Subcutaneous abdominal adipose tissue (tissue), 5 donors: Measurements from ENCODE around the gene CBX4.

Experiments
- H3K27ac ChIP-seq: one replicate; pipeline ENCODE4 v1.7.0; 2013; ENCODE audit warnings: low read depth, mild to moderate bottlenecking, inconsistent platforms, low read length, moderate library complexity
- H3K27me3 ChIP-seq, 5 donors: one replicate each; pipeline ENCODE4 v1.7.0; 2013; ENCODE audit warnings: low read length in 5 of 5, inconsistent platforms in 1 of 5; ENCODE audit not compliant: control insufficient read depth in 5 of 5, insufficient read depth in 4 of 5
- H3K36me3 ChIP-seq, 5 donors: one replicate each; pipeline ENCODE4 v1.7.0; 2013; ENCODE audit warnings: low read length in 5 of 5; ENCODE audit not compliant: control insufficient read depth in 5 of 5, insufficient read depth in 5 of 5
- H3K4me1 ChIP-seq, 5 donors: one replicate each; pipeline ENCODE4 v1.7.0; 2013; ENCODE audit warnings: low read length in 5 of 5, mild to moderate bottlenecking in 3 of 5, moderate library complexity in 1 of 5; ENCODE audit not compliant: control insufficient read depth in 5 of 5, insufficient read depth in 5 of 5
- H3K4me3 ChIP-seq, 5 donors: one replicate each; pipeline ENCODE4 v1.7.0; 2013; ENCODE audit warnings: low read length in 5 of 5, low read depth in 1 of 5
- H3K9ac ChIP-seq, 5 donors: one replicate each; pipeline ENCODE4 v1.7.0; 2013; ENCODE audit warnings: low read length in 5 of 5, mild to moderate bottlenecking in 4 of 5, moderate library complexity in 3 of 5
- H3K9me3 ChIP-seq, 5 donors: one replicate each; pipeline ENCODE4 v1.7.0; 2013; ENCODE audit warnings: low read length in 5 of 5; ENCODE audit not compliant: control insufficient read depth in 5 of 5
- donor health status: healthy.
- donor health status: healthy.
- donor health status: healthy.
- donor health status: healthy.
- donor health status: healthy.

Gene CBX4

DNA sequence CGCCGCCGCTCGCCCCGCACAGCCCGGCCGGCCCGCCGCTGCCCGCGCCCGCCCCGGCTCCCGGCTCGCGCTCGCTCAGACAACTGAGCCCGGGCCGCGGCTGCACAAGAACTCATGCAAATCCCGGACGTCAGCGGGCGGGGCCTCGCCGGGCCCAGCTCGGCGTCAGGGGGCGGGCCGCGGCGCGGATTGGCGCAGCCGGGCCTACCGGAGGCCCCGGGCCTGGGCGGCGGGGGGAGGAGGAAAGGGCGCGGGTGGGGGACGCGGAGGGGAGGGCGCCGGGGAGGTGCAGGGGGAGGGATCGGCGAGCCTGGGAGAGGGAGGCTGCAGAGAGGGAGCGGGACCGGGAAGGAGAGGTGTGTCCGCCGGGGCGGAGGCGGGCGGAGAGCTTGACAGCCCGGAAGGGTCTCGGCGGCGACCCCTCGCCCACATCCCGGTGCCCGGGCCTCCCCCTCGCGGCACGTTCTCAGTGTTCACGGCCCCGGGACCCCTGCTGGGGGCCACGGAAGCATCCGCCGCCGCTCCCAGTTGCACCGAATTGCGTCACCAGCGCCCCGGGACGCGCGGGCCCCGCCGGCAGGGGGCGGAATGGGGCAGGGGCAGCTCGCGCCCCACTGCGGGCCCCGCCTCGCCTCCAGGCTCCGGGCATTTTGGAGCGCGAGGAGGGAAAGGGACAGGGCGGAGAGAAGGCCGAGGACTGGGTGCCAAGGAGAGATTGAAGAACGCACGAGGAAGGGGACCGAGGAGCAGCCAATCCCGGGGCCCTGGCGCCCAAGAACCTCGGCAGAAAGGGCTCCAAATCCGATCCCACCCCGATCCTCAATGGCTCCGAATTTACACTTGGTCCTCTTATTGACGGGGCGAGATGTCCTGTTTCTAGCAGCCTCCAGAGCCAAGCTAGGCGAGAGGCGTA, at the start of gene CBX4:
CBX4 (minus strand) TSS at position 85 of the 913 bp plus-strand sequence. CDS start 189 bp downstream, outside the sequence.
- Histone ChIP-seq H3K4me1 (peaks cover 0 to 80% (median 71%) of the 10 kb centered on the region in 5 donors), H3K27ac (peak within 1 kb of the TSS; percentile 78), H3K9ac (peak within 1 kb of the TSS in 4 of 5 donors; percentile 70 to 81 (median 75)), H3K4me3 (peak within 1 kb of the TSS; percentile 77 to 92 (median 87)), H3K27me3 (peaks cover 23 to 32% (median 26%) of the 10 kb centered on the region in 5 donors), H3K9me3 (no peaks in the 10 kb centered on the region), H3K36me3 (peaks cover 0 to 9% (median 7%) of the 10 kb centered on the region in 5 donors)

GRCh38 chr17:79888009-79888540, 48.8 kb upstream of the CBX4 start:
- H3K9me3 ChIP-seq, result no peaks in the 10 kb centered on the region
- no peak overlapping the region for H3K27ac ChIP-seq
- peaks cover 18 to 62% (median 37%) of the 10 kb centered on the region in 5 donors for H3K27me3 ChIP-seq
- no peaks in the 10 kb centered on the region for H3K36me3 ChIP-seq
- H3K4me1 ChIP-seq, result peaks cover 0 to 13% (median 10%) of the 10 kb centered on the region in 5 donors
- H3K4me3 ChIP-seq, result no peak overlapping the region
- H3K9ac ChIP-seq, result no peak overlapping the region

- H3K36me3 ChIP-seq, result no peaks in the 10 kb centered on the region
- H3K27ac ChIP-seq, result no peak overlapping the region
- no peak overlapping the region for H3K9ac ChIP-seq
- no peak overlapping the region for H3K4me3 ChIP-seq
- H3K27me3 ChIP-seq, result peaks cover 18 to 59% (median 37%) of the 10 kb centered on the region in 5 donors
- peaks cover 0 to 13% (median 10%) of the 10 kb centered on the region in 5 donors for H3K4me1 ChIP-seq
- no peaks in the 10 kb centered on the region for H3K9me3 ChIP-seq
Observed at GRCh38 chr17:79887451-79887991, 48.3 kb upstream of the CBX4 start.

- Histone ChIP-seq H3K4me3 (no peak overlapping the region), H3K27ac (no peak overlapping the region), H3K9me3 (no peaks in the 10 kb centered on the region), H3K9ac (no peak overlapping the region), H3K27me3 (peaks cover 4 to 27% (median 10%) of the 10 kb centered on the region in 5 donors), H3K4me1 (no peaks in the 10 kb centered on the region), H3K36me3 (no peaks in the 10 kb centered on the region)
Observed at GRCh38 chr17:79883202-79883601, 44.0 kb upstream of the CBX4 start.

GRCh38 chr17:79878329-79878947, 39.2 kb upstream of the CBX4 start:
- no peaks in the 10 kb centered on the region for H3K36me3 ChIP-seq
- no peak overlapping the region for H3K27ac ChIP-seq
- peaks cover 0 to 3% (median 0%) of the 10 kb centered on the region in 5 donors for H3K9me3 ChIP-seq
- peaks cover 3 to 17% (median 8%) of the 10 kb centered on the region in 5 donors for H3K27me3 ChIP-seq
- no peaks in the 10 kb centered on the region for H3K4me1 ChIP-seq
- H3K4me3 ChIP-seq, result no peak overlapping the region
- no peak overlapping the region for H3K9ac ChIP-seq

GRCh38 chr17:79877041-79877440, 37.8 kb upstream of the CBX4 start:
- Histone ChIP-seq H3K36me3 (no peaks in the 10 kb centered on the region), H3K4me1 (no peaks in the 10 kb centered on the region), H3K9me3 (peaks cover 0 to 3% (median 0%) of the 10 kb centered on the region in 5 donors), H3K4me3 (no peak overlapping the region), H3K27ac (no peak overlapping the region), H3K27me3 (peaks cover 3 to 17% (median 5%) of the 10 kb centered on the region in 5 donors), H3K9ac (no peak overlapping the region)

- no peak overlapping the region for H3K27ac ChIP-seq
- H3K36me3 ChIP-seq, result no peaks in the 10 kb centered on the region
- no peak overlapping the region for H3K4me3 ChIP-seq
- no peak overlapping the region for H3K9ac ChIP-seq
- H3K27me3 ChIP-seq, result peaks cover 3 to 13% (median 10%) of the 10 kb centered on the region in 5 donors
- H3K4me1 ChIP-seq, result no peaks in the 10 kb centered on the region
- peaks cover 0 to 3% (median 0%) of the 10 kb centered on the region in 5 donors for H3K9me3 ChIP-seq
Observed at GRCh38 chr17:79875511-79875910, 36.3 kb upstream of the CBX4 start.

DNA sequence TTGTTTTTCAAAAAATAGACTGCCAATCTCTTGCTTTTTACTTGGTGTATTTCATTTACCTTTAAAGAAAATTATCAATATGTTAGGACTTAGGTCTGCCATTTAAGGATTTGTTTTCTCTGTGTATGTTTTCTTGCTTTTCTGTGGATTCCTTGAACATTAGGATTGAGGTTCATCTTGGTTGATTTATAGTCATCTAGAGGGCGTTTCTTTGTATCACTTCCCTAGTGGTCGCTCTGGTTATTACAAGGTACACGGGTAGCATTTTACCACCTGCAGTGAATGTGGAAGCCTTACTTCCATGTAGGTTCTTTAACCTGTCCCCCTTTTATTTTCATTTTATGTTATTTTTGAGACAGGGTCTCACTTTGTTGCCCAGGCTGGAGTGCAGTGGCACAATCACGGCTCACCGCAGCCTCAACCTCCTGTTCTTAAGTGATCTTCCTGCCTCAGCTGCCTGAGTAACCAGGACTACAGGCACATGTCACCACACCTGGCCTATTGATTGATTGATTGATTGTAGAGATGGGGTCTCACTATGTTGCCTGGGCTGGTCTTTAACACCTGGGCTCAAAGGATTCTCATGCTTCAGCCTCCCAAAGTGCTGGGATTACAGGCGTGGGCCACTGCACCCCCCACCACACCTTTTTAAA, 35.2 kb upstream of the CBX4 start:
- Histone ChIP-seq H3K27me3 (peaks cover 7 to 16% (median 12%) of the 10 kb centered on the region in 5 donors), H3K36me3 (no peaks in the 10 kb centered on the region), H3K4me3 (no peak overlapping the region), H3K9me3 (peaks cover 0 to 3% (median 0%) of the 10 kb centered on the region in 5 donors), H3K9ac (no peak overlapping the region), H3K27ac (no peak overlapping the region), H3K4me1 (no peaks in the 10 kb centered on the region)

GRCh38 chr17:79873583-79873982, 34.3 kb upstream of the CBX4 start:
- H3K9me3 ChIP-seq, result peaks cover 0 to 3% (median 0%) of the 10 kb centered on the region in 5 donors
- H3K36me3 ChIP-seq, result no peaks in the 10 kb centered on the region
- peaks cover 7 to 20% (median 12%) of the 10 kb centered on the region in 5 donors for H3K27me3 ChIP-seq
- no peaks in the 10 kb centered on the region for H3K4me1 ChIP-seq
- H3K27ac ChIP-seq, result no peak overlapping the region
- no peak overlapping the region for H3K9ac ChIP-seq
- H3K4me3 ChIP-seq, result no peak overlapping the region
